ENCODE measurements around the gene PRR5.

DNA sequence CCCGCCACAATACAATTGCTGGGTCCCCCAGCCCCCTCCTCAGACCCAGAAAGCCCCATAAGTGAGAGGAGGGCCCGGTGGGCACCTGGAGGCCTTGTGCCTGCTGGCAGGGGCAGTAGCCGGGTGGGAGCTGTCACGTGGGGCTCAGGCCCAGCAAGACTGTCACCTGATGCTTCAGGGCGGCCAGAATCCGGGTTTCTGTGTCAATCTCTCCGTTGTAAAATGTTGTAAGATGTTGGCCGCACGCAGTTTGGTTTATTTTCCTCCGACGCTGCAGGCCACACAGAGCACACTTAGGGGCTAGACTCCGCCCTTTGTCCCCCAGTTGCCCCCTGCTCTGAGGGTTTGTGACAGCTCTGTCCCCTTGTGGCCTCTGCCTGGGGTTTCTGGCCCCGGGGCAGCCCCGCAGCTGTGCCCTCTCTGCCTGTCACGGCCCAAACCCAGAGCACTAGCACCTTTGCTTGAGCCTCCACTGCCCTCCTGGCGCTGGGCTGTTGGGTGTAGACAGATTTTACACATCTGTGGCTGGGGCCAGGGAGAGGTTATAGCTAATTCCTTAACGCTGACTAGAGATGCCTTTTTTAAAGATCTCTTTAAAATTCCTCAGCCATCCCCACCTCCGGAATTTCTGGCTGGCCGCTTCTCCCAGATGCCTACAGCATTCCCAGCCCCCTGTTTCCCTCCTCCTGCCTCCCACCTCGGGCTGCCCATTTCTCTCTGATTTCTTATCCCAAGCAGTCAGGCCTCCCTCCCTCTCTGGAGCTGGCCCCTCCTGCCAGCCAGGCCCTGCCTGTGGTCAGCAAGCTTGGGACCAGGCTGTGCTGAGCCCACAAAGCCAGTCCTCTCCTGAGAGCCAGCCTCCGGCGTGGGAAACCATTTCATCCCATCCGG is 3.2 kb upstream of the PRR5 start:
- TF ChIP-seq, protein P1, sequence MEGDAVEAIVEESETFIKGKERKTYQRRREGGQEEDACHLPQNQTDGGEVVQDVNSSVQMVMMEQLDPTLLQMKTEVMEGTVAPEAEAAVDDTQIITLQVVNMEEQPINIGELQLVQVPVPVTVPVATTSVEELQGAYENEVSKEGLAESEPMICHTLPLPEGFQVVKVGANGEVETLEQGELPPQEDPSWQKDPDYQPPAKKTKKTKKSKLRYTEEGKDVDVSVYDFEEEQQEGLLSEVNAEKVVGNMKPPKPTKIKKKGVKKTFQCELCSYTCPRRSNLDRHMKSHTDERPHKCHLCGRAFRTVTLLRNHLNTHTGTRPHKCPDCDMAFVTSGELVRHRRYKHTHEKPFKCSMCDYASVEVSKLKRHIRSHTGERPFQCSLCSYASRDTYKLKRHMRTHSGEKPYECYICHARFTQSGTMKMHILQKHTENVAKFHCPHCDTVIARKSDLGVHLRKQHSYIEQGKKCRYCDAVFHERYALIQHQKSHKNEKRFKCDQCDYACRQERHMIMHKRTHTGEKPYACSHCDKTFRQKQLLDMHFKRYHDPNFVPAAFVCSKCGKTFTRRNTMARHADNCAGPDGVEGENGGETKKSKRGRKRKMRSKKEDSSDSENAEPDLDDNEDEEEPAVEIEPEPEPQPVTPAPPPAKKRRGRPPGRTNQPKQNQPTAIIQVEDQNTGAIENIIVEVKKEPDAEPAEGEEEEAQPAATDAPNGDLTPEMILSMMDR (IDR thresholded peaks at IDR 0.05): no peak
- no peak for TF ChIP-seq POLR2AphosphoS5 (IDR thresholded peaks at IDR 0.05)

Measured in gastroesophageal sphincter (tissue), 3 donors.